ENCODE measurements around the gene SLX9. TPM values are rescaled to one million over a fixed set of nuclear protein-coding genes. Genes with fewer than 3 reads are reported as not detected.

SLX9 gene
- total RNA-seq, 6 experiments from 2014 or later, result 27.7 to 34.7 (median 31.5) TPM

- Mint-ChIP-seq H3K36me3 (ENCODE audit: low read depth) (no peaks in the 10 kb centered on the region), H3K27me3 (ENCODE audit: insufficient read depth) (peaks cover 21% of the 10 kb centered on the region), H3K4me3 (no peak overlapping the region), H3K4me1 (ENCODE audit: low read depth) (no peaks in the 10 kb centered on the region), H3K9me3 (no peaks in the 10 kb centered on the region), H3K27ac (no peak overlapping the region)
- TF ChIP-seq, protein P1, sequence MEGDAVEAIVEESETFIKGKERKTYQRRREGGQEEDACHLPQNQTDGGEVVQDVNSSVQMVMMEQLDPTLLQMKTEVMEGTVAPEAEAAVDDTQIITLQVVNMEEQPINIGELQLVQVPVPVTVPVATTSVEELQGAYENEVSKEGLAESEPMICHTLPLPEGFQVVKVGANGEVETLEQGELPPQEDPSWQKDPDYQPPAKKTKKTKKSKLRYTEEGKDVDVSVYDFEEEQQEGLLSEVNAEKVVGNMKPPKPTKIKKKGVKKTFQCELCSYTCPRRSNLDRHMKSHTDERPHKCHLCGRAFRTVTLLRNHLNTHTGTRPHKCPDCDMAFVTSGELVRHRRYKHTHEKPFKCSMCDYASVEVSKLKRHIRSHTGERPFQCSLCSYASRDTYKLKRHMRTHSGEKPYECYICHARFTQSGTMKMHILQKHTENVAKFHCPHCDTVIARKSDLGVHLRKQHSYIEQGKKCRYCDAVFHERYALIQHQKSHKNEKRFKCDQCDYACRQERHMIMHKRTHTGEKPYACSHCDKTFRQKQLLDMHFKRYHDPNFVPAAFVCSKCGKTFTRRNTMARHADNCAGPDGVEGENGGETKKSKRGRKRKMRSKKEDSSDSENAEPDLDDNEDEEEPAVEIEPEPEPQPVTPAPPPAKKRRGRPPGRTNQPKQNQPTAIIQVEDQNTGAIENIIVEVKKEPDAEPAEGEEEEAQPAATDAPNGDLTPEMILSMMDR (IDR thresholded peaks at IDR 0.05), result peak; percentile 90
- DNase-seq, result no peak
Measured at GRCh38 chr21:44892536-44893277, 47.1 kb upstream of the SLX9 start.

GRCh38 chr21:44893278-44893556, 46.6 kb upstream of the SLX9 start:
- no peaks in the 10 kb centered on the region for H3K4me1 Mint-ChIP-seq (ENCODE audit: low read depth)
- TF ChIP-seq, protein P1 (IDR thresholded peaks at IDR 0.05), result no peak
- H3K27me3 Mint-ChIP-seq (ENCODE audit: insufficient read depth), result peaks cover 26% of the 10 kb centered on the region
- no peaks in the 10 kb centered on the region for H3K9me3 Mint-ChIP-seq
- no peak overlapping the region for H3K27ac Mint-ChIP-seq
- H3K4me3 Mint-ChIP-seq, result no peak overlapping the region
- no peaks in the 10 kb centered on the region for H3K36me3 Mint-ChIP-seq (ENCODE audit: low read depth)
- DNase-seq, result no peak

- Mint-ChIP-seq H3K27me3 (ENCODE audit: insufficient read depth) (peaks cover 30% of the 10 kb centered on the region), H3K27ac (no peak overlapping the region), H3K36me3 (ENCODE audit: low read depth) (no peaks in the 10 kb centered on the region), H3K4me1 (ENCODE audit: low read depth) (no peaks in the 10 kb centered on the region), H3K9me3 (no peaks in the 10 kb centered on the region), H3K4me3 (no peak overlapping the region)
- no peak for DNase-seq
- TF ChIP-seq, protein P1 (IDR thresholded peaks at IDR 0.05), result no peak
Measured at GRCh38 chr21:44893948-44894656, 45.7 kb upstream of the SLX9 start.

- no peak for DNase-seq
- Mint-ChIP-seq H3K36me3 (ENCODE audit: low read depth) (no peaks in the 10 kb centered on the region), H3K4me3 (no peak overlapping the region), H3K27ac (no peak overlapping the region), H3K4me1 (ENCODE audit: low read depth) (no peaks in the 10 kb centered on the region), H3K9me3 (no peaks in the 10 kb centered on the region), H3K27me3 (ENCODE audit: insufficient read depth) (peaks cover 34% of the 10 kb centered on the region)
- TF ChIP-seq, protein P1 (IDR thresholded peaks at IDR 0.05), result no peak
Measured at GRCh38 chr21:44894687-44895302, 45.0 kb upstream of the SLX9 start.

GRCh38 chr21:44895859-44896258, 44.0 kb upstream of the SLX9 start:
- Mint-ChIP-seq H3K4me3 (no peak overlapping the region), H3K27ac (no peak overlapping the region), H3K4me1 (ENCODE audit: low read depth) (no peaks in the 10 kb centered on the region), H3K36me3 (ENCODE audit: low read depth) (no peaks in the 10 kb centered on the region), H3K9me3 (no peaks in the 10 kb centered on the region), H3K27me3 (ENCODE audit: insufficient read depth) (peaks cover 30% of the 10 kb centered on the region)
- TF ChIP-seq, protein P1 (IDR thresholded peaks at IDR 0.05), result no peak
- DNase-seq, result no peak

Data from HFFc6 (cell line).